Effector memory CD4-positive, alpha-beta T cell (primary cell): ENCODE measurements around the gene MFAP2.
"Not testable (repeated sequence)": the region's sequence is repeated elsewhere in the genome, so short reads cannot be mapped to it uniquely, and the experiment has no call there.

Experiments used
- DNase-seq, 3 donors: peaks; one replicate each; pipeline ENCODE4 v3.0.0-alpha.2; 2020
- H3K27ac ChIP-seq: 2 replicates; pipeline ENCODE4 v1.7.0; 2013; ENCODE audit warnings: mild to moderate bottlenecking, low read length, moderate library complexity; ENCODE audit not compliant: insufficient read depth, poor library complexity, severe bottlenecking
- H3K27me3 ChIP-seq: replicated peaks from 2 replicates; pipeline ENCODE4 v1.7.0; 2013; ENCODE audit warnings: mild to moderate bottlenecking, low read length; ENCODE audit not compliant: insufficient read depth, control insufficient read depth, poor library complexity, severe bottlenecking
- H3K36me3 ChIP-seq: 2 replicates; pipeline ENCODE4 v1.7.0; 2013; ENCODE audit warnings: mild to moderate bottlenecking, low read length, moderate library complexity; ENCODE audit not compliant: control insufficient read depth, insufficient read depth
- H3K4me1 ChIP-seq: 2 replicates; pipeline ENCODE4 v1.7.0; 2013; ENCODE audit warnings: low read length, mild to moderate bottlenecking; ENCODE audit not compliant: control insufficient read depth, insufficient read depth, poor library complexity, severe bottlenecking
- H3K4me3 ChIP-seq: 2 replicates; pipeline ENCODE4 v1.7.0; 2013; ENCODE audit warnings: low read length, low read depth, mild to moderate bottlenecking; ENCODE audit not compliant: insufficient read depth, poor library complexity, severe bottlenecking
- H3K9me3 ChIP-seq: 2 replicates; pipeline ENCODE4 v1.7.0; 2013; ENCODE audit warnings: mild to moderate bottlenecking, low read length, moderate library complexity; ENCODE audit not compliant: control insufficient read depth

The MFAP2 gene

DNA sequence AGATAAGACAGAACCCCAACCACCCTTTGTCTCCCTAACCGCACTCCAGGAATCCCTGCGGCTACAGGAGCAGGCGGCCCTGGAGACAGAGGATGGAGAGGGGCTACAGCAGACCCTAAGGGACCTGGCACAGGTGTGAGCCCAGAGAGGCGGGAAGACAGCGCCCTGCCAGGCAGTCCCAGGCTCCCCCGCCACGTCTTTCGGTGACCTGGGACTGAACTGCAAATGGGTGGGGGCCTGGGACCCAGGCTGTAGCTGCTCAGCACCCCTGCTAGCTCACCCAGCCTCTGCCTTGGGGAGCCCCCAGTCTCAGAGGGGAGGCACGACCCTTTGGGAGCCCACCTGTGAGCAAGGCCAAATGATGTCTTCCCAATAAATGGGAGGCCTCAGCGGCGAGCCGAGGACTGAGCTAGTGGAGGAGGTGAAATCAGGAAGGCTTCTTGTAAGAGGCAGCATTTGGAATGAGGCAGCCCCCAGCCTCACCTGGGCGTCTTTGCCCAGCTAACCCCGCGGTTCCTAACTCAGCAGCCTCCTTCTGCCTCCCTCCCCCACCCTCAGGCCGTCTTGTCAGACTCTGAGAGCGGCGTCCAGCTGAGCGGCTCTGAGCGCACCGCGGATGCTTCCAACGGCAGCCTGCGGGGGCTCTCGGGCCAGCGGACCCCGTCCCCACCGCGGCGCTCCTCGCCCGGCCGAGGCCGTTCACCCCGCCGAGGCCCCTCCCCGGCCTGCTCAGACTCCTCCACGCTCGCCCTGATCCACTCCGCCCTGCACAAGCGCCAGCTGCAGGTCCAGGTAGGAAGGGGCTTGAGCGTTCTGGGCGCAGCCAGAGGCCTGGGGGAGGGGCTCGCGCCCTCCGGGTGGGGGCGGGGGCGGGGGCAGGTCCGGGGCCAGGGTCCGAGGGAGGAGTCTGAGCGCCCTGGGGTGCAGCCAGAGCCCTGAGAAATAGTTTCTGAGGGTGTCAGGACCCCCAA, 41.8 kb downstream of the MFAP2 start:
- DNase-seq: no peak
- Histone ChIP-seq H3K36me3 (peaks cover 40% of the 10 kb centered on the region), H3K4me1 (no peaks in the 10 kb centered on the region), H3K9me3 (no peaks in the 10 kb centered on the region), H3K4me3 (no peak overlapping the region), H3K27ac (no peak overlapping the region), H3K27me3 (no peaks in the 10 kb centered on the region)

- not testable (repeated sequence) for H3K27ac ChIP-seq, H3K27me3 ChIP-seq, H3K9me3 ChIP-seq, DNase-seq, H3K4me3 ChIP-seq, H3K4me1 ChIP-seq
- H3K36me3 ChIP-seq: peaks cover 35% of the 10 kb centered on the region
Measured at GRCh38 chr1:16936580-16936979, 43.8 kb downstream of the MFAP2 start.

- not testable (repeated sequence) for DNase-seq, H3K27me3 ChIP-seq, H3K27ac ChIP-seq, H3K9me3 ChIP-seq, H3K4me1 ChIP-seq, H3K4me3 ChIP-seq
- peaks cover 19% of the 10 kb centered on the region for H3K36me3 ChIP-seq
Measured at GRCh38 chr1:16933945-16934344, 46.5 kb downstream of the MFAP2 start.

GRCh38 chr1:16931206-16931934, 49.0 kb downstream of the MFAP2 start:
- not testable (repeated sequence) for H3K9me3 ChIP-seq, H3K27ac ChIP-seq, DNase-seq

DNA sequence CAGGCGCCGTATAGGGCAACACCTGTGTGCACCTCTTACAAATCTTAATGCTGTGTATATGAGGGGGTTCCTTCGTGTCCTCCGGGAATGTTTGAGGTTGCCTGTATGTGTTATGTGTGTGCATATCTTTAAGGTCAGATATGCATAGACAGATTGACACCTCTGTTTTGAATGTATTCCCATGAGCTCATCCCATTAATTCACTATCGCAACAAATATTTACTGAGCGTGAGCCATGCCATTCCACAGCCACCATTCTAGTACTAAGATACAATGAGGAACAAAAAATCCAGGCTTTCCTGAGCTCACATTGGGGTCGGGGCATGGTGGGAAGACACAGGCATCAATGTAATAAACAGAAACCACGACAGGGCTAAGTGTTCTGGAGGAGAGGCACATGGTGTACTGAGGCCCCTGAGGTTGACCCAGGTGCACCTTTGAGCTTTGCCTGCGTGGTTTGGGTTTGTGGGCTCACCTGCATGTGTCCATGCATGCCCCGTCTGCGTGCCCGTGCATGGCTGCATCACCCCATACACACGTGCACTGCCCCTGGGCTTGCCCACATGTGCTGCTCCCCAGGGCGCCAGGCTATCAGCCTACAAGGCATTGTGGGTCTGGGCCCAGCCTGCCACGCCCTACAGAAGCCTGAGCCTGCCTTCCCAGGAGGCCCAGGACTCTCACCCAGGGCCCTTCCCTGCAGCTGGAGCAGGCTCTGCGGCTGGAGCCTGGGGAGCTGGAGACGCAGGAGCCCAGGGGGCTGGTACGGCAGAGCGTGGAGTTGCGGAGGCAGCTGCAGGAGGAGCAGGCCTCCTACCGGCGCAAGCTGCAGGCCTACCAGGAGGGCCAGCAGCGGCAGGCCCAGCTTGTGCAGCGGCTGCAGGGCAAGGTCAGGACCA, 51.0 kb downstream of the MFAP2 start:
- not testable (repeated sequence) for H3K9me3 ChIP-seq, H3K36me3 ChIP-seq, H3K4me3 ChIP-seq, H3K27me3 ChIP-seq, H3K4me1 ChIP-seq, H3K27ac ChIP-seq, DNase-seq

More at GRCh38 chr1:16931206-16931934, 49.0 kb downstream of the MFAP2 start:
- not testable (repeated sequence) for H3K4me1 ChIP-seq, H3K4me3 ChIP-seq, H3K27me3 ChIP-seq, H3K36me3 ChIP-seq

- no peak for DNase-seq
- no peak overlapping the region for H3K27ac ChIP-seq
- no peak overlapping the region for H3K4me3 ChIP-seq
- H3K4me1 ChIP-seq: no peaks in the 10 kb centered on the region
- H3K27me3 ChIP-seq: no peaks in the 10 kb centered on the region
- no peaks in the 10 kb centered on the region for H3K36me3 ChIP-seq
- no peaks in the 10 kb centered on the region for H3K9me3 ChIP-seq
Measured at GRCh38 chr1:16927711-16928485, 52.5 kb downstream of the MFAP2 start.

- Histone ChIP-seq H3K4me1 (peaks cover 3% of the 10 kb centered on the region), H3K36me3 (no peaks in the 10 kb centered on the region), H3K4me3 (no peak overlapping the region), H3K27ac (no peak overlapping the region), H3K9me3 (no peaks in the 10 kb centered on the region), H3K27me3 (no peaks in the 10 kb centered on the region)
- DNase-seq: no peak
Measured at GRCh38 chr1:16927256-16927655, 53.2 kb downstream of the MFAP2 start.

GRCh38 chr1:16926491-16927073, 53.8 kb downstream of the MFAP2 start:
- Histone ChIP-seq H3K27ac (no peak overlapping the region), H3K36me3 (no peaks in the 10 kb centered on the region), H3K4me3 (no peak overlapping the region), H3K9me3 (no peaks in the 10 kb centered on the region), H3K4me1 (peaks cover 10% of the 10 kb centered on the region), H3K27me3 (no peaks in the 10 kb centered on the region)
- no peak for DNase-seq
